Suprapubic skin (tissue), 3 donors: ENCODE data around the gene KRTAP21-1.

Experiments used
- POLR2AphosphoS5 ChIP-seq, 3 donors: sonication (generic); formaldehyde crosslinking; IDR thresholded peaks; one replicate each; pipeline ENCODE4 v1.6.1; 2017; ENCODE audit warnings: antibody characterized with exemption in 3 of 3
- TF ChIP-seq, protein P1 (sequence below), 2 donors: fragments of 200-600 bp in 1 of 2; fragments of 450-650 bp in 1 of 2; sonication (generic) in 1 of 2; IDR thresholded peaks; one replicate each; pipeline ENCODE4 v1.5.1; 2016 to 2019; ENCODE audit warnings: antibody characterized with exemption in 2 of 2, mild to moderate bottlenecking in 1 of 2, moderate library complexity in 1 of 2

DNA sequence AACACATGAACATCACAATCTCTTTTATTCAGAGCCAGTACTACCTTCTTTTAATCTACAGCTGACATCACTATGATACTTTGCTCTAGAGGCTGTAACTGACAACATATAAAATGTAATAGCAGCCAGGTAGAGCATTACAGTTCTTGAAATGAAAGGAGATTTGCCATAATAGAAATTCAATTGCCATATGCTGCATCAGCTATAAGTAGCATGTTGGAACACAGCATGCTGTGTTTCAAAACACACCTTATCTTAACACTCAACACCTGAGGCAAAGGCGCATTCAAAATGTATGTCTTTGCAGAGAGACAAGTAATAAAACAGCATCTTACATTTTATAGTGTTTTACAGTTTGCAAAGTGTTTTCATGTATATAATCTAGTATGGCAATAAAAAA, 24.0 kb upstream of the KRTAP21-1 start:
- TF ChIP-seq POLR2AphosphoS5 (IDR thresholded peaks at IDR 0.05): no peak
- TF ChIP-seq, protein P1, sequence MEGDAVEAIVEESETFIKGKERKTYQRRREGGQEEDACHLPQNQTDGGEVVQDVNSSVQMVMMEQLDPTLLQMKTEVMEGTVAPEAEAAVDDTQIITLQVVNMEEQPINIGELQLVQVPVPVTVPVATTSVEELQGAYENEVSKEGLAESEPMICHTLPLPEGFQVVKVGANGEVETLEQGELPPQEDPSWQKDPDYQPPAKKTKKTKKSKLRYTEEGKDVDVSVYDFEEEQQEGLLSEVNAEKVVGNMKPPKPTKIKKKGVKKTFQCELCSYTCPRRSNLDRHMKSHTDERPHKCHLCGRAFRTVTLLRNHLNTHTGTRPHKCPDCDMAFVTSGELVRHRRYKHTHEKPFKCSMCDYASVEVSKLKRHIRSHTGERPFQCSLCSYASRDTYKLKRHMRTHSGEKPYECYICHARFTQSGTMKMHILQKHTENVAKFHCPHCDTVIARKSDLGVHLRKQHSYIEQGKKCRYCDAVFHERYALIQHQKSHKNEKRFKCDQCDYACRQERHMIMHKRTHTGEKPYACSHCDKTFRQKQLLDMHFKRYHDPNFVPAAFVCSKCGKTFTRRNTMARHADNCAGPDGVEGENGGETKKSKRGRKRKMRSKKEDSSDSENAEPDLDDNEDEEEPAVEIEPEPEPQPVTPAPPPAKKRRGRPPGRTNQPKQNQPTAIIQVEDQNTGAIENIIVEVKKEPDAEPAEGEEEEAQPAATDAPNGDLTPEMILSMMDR (IDR thresholded peaks at IDR 0.05): no peak
